HS-5 (cell line): Measurements from ENCODE around the gene TPST2.
"Not testable (repeated sequence)": the region's sequence is repeated elsewhere in the genome, so short reads cannot be mapped to it uniquely, and the experiment has no call there.

ENCODE experiments used
- DNase-seq: peaks from one replicate; pipeline ENCODE4 v3.0.0-alpha.2; 2012; ENCODE audit warnings: low read depth

The TPST2 gene

GRCh38 chr22:26589845-26590736, at the start of gene TPST2:
TSS of gene TPST2 (minus strand) at chr22:26590132. CDS start at chr22:26541630, 48,502 bp downstream.
- peak; percentile 32 for DNase-seq

- no peak for DNase-seq
Observed at GRCh38 chr22:26636296-26636695, 46.4 kb upstream of the TPST2 start.

- DNase-seq: no peak
Observed at GRCh38 chr22:26635117-26635516, 45.2 kb upstream of the TPST2 start.

- DNase-seq: no peak
Observed at GRCh38 chr22:26634189-26634588, 44.3 kb upstream of the TPST2 start.

- no peak for DNase-seq
Observed at GRCh38 chr22:26632422-26633155, 42.7 kb upstream of the TPST2 start.

- DNase-seq: no peak
Observed at GRCh38 chr22:26631282-26631681, 41.4 kb upstream of the TPST2 start.

GRCh38 chr22:26629988-26630761, 40.2 kb upstream of the TPST2 start:
- no peak for DNase-seq

- no peak for DNase-seq
Observed at GRCh38 chr22:26624803-26625202, 34.9 kb upstream of the TPST2 start.

GRCh38 chr22:26623984-26624383, 34.1 kb upstream of the TPST2 start:
- DNase-seq: no peak

- no peak for DNase-seq
Observed at GRCh38 chr22:26621663-26622062, 31.7 kb upstream of the TPST2 start, which contains the start of gene CRYBA4. TSS of gene CRYBA4 (plus strand) at chr22:26621963. CDS start at chr22:26622597, 634 bp downstream.

- no peak for DNase-seq
Observed at GRCh38 chr22:26620197-26620596, 30.3 kb upstream of the TPST2 start.

GRCh38 chr22:26619510-26619909, 29.6 kb upstream of the TPST2 start:
- DNase-seq: no peak

- no peak for DNase-seq
Observed at GRCh38 chr22:26618455-26618854, 28.5 kb upstream of the TPST2 start.

GRCh38 chr22:26617271-26618199, 27.6 kb upstream of the TPST2 start, which contains the start of gene CRYBB1:
TSS of gene CRYBB1 (minus strand) at chr22:26618027. CDS start at chr22:26616319, 1,708 bp downstream.
- no peak for DNase-seq

- no peak for DNase-seq
Observed at GRCh38 chr22:26616650-26617049, 26.7 kb upstream of the TPST2 start.

- DNase-seq: no peak
Observed at GRCh38 chr22:26615830-26616435, 26.0 kb upstream of the TPST2 start.

- DNase-seq: no peak
Observed at GRCh38 chr22:26615149-26615548, 25.2 kb upstream of the TPST2 start.

- no peak for DNase-seq
Observed at GRCh38 chr22:26614322-26614721, 24.4 kb upstream of the TPST2 start.

GRCh38 chr22:26613753-26614152, 23.8 kb upstream of the TPST2 start:
- DNase-seq: not testable (repeated sequence)

- DNase-seq: no peak
Observed at GRCh38 chr22:26612652-26613051, 22.7 kb upstream of the TPST2 start.

- DNase-seq: peak; percentile 38
Observed at GRCh38 chr22:26610996-26611395, 21.1 kb upstream of the TPST2 start.
